K562 (cell line): ENCODE results near the gene NYAP1. TPM values are rescaled to one million over a fixed set of nuclear protein-coding genes. Genes with fewer than 3 reads are reported as not detected.

Source experiments
- ADNP ChIP-seq: fragments of 200-800 bp; sonication (Bioruptor generic); IDR thresholded peaks from 2 replicates; pipeline ENCODE4 v1.6.1; 2016; ENCODE audit warnings: missing genetic modification characterization, missing compliant biosample characterization
- CC2D1A ChIP-seq: fragments of 450-650 bp; IDR thresholded peaks from 2 replicates; pipeline ENCODE4 v1.6.1; 2017; ENCODE audit warnings: mild to moderate bottlenecking
- KHSRP ChIP-seq: fragments of 450-650 bp; IDR thresholded peaks from 2 replicates; pipeline ENCODE4 v1.6.1; 2017
- KLF16 ChIP-seq: IDR thresholded peaks from 2 replicates; pipeline ENCODE4 v1.6.1; 2016; ENCODE audit warnings: antibody characterized with exemption
- MTA3 ChIP-seq: fragments of 450-650 bp; formaldehyde crosslinking; IDR thresholded peaks from 2 replicates; pipeline ENCODE4 v1.6.1; 2017; ENCODE audit warnings: mild to moderate bottlenecking, borderline replicate concordance
- NFIC ChIP-seq: fragments of 450-650 bp; IDR thresholded peaks from 2 replicates; pipeline ENCODE4 v1.6.1; 2017; ENCODE audit warnings: mild to moderate bottlenecking, inconsistent platforms
- NFXL1 ChIP-seq: fragments of 450-650 bp; formaldehyde crosslinking; IDR thresholded peaks from 2 replicates; pipeline ENCODE4 v1.4.0; 2021; ENCODE audit warnings: mild to moderate bottlenecking
- RNF2 ChIP-seq: sonication (generic); IDR thresholded peaks from 2 replicates; pipeline ENCODE4 v1.6.1; 2016
- TAF1 ChIP-seq: IDR thresholded peaks from 2 replicates; pipeline ENCODE4 v1.6.1; 2011; ENCODE audit warnings: mild to moderate bottlenecking, low read length, moderate library complexity; ENCODE audit not compliant: insufficient read depth, control insufficient read depth, severe bottlenecking; ENCODE audit errors: extremely low read depth
- ZBTB17 ChIP-seq: fragments of 450-650 bp; formaldehyde crosslinking; IDR thresholded peaks from 2 replicates; pipeline ENCODE4 v1.4.0; 2020; ENCODE audit warnings: mild to moderate bottlenecking
- ZBTB8A ChIP-seq: fragments of 450-650 bp; IDR thresholded peaks from 2 replicates; pipeline ENCODE4 v1.6.1; 2018; ENCODE audit warnings: mild to moderate bottlenecking, moderate library complexity; ENCODE audit not compliant: partially characterized antibody
- ZNF3 ChIP-seq: fragments of 250-450 bp; sonication (Bioruptor Pico); IDR thresholded peaks from 2 replicates; pipeline ENCODE4 v1.5.0; 2021; ENCODE audit warnings: mild to moderate bottlenecking, moderate library complexity
- ZNF354B ChIP-seq: fragments of 250-450 bp; sonication (Bioruptor Pico); IDR thresholded peaks from 2 replicates; pipeline ENCODE4 v1.4.0; 2020
- ZNF655 ChIP-seq: fragments of 250-450 bp; sonication (Bioruptor Pico); IDR thresholded peaks from 2 replicates; pipeline ENCODE4 v1.5.0; 2021
- ZNF77 ChIP-seq: fragments of 250-450 bp; sonication (Bioruptor Pico); IDR thresholded peaks from 2 replicates; pipeline ENCODE4 v1.5.0; 2020
- ZSCAN32 ChIP-seq: fragments of 450-650 bp; formaldehyde crosslinking; IDR thresholded peaks from 2 replicates; pipeline ENCODE4 v1.4.0; 2020; ENCODE audit warnings: mild to moderate bottlenecking, moderate library complexity
- polyA plus RNA-seq, 8 experiments: library from polyadenylated mRNA; depleted of rRNA in 4 of 8; stranded (reverse) in 5 of 8; unstranded in 3 of 8; fragments of >200 nt; fragmentation: Nextera tagmentation in 2 of 8; fragmentation: Illumina TruSeq in 1 of 8; extraction: Ambion mirVana in 2 of 8; extraction: Trizol in 1 of 8; gene quantifications; 2 replicates each; pipeline versions ENCODE4 v1.2.1 to v1.2.3, GENCODE V29; 2011 to 2014; ENCODE audit warnings: inconsistent platforms in 1 of 8, missing spikeins in 1 of 8
- total RNA-seq, 7 experiments: library from RNA; depleted of rRNA in 6 of 7; stranded (reverse); fragments of >200 nt in 6 of 7; fragmentation: Illumina TruSeq in 2 of 7; extraction: Trizol in 2 of 7; gene quantifications; 2 replicates each; pipeline versions ENCODE4 v1.2.1 to v1.2.3, GENCODE V29; 2011 to 2021; ENCODE audit warnings: low replicate concordance in 1 of 7
- TF ChIP-seq, protein P1 (sequence below), 2 experiments: fragments of 450-650 bp; IDR thresholded peaks; 2 replicates each; pipeline ENCODE4 v1.6.1; 2016; ENCODE audit warnings: mild to moderate bottlenecking in 2 of 2, borderline replicate concordance in 1 of 2, low read depth in 1 of 2, moderate library complexity in 1 of 2
- TF ChIP-seq, protein P2 (sequence below): fragments of 450-650 bp; IDR thresholded peaks from 2 replicates; pipeline ENCODE4 v1.6.1; 2016; ENCODE audit warnings: borderline replicate concordance

The NYAP1 gene
- total and polyA plus RNA-seq, 9 of the 15 experiments (the other 6 are each of a cell fraction or from before 2014, with no cell fraction given) = 0.11 to 0.88 (median 0.22) TPM; not detected in 2

GRCh38 chr7:100478958-100479660, 4.6 kb upstream of the NYAP1 start, which contains the start of gene TSC22D4 (continued):
- TF ChIP-seq ZNF655 (CRISPR knock-in tag) (no peak), ADNP (no peak), MTA3 (peak; percentile 91), ZNF3 (no peak), ZBTB8A (no peak), ZSCAN32 (CRISPR knock-in tag) (0 out of 2 replicates have a peak, but pooled peaks have one; percentile 39), TAF1 (peak; percentile 83), NFXL1 (no peak), KHSRP (no peak), CC2D1A (peak; percentile 64; the same call in 1 of the 2 replicates), RNF2 (no peak; the same call in 1 of the 2 replicates), KLF16 (no peak), NFIC (peak; percentile 100), ZNF354B (CRISPR knock-in tag) (no peak), ZBTB17 (CRISPR knock-in tag) (no peak), ZNF77 (CRISPR knock-in tag) (no peak)
- TF ChIP-seq, protein P1, sequence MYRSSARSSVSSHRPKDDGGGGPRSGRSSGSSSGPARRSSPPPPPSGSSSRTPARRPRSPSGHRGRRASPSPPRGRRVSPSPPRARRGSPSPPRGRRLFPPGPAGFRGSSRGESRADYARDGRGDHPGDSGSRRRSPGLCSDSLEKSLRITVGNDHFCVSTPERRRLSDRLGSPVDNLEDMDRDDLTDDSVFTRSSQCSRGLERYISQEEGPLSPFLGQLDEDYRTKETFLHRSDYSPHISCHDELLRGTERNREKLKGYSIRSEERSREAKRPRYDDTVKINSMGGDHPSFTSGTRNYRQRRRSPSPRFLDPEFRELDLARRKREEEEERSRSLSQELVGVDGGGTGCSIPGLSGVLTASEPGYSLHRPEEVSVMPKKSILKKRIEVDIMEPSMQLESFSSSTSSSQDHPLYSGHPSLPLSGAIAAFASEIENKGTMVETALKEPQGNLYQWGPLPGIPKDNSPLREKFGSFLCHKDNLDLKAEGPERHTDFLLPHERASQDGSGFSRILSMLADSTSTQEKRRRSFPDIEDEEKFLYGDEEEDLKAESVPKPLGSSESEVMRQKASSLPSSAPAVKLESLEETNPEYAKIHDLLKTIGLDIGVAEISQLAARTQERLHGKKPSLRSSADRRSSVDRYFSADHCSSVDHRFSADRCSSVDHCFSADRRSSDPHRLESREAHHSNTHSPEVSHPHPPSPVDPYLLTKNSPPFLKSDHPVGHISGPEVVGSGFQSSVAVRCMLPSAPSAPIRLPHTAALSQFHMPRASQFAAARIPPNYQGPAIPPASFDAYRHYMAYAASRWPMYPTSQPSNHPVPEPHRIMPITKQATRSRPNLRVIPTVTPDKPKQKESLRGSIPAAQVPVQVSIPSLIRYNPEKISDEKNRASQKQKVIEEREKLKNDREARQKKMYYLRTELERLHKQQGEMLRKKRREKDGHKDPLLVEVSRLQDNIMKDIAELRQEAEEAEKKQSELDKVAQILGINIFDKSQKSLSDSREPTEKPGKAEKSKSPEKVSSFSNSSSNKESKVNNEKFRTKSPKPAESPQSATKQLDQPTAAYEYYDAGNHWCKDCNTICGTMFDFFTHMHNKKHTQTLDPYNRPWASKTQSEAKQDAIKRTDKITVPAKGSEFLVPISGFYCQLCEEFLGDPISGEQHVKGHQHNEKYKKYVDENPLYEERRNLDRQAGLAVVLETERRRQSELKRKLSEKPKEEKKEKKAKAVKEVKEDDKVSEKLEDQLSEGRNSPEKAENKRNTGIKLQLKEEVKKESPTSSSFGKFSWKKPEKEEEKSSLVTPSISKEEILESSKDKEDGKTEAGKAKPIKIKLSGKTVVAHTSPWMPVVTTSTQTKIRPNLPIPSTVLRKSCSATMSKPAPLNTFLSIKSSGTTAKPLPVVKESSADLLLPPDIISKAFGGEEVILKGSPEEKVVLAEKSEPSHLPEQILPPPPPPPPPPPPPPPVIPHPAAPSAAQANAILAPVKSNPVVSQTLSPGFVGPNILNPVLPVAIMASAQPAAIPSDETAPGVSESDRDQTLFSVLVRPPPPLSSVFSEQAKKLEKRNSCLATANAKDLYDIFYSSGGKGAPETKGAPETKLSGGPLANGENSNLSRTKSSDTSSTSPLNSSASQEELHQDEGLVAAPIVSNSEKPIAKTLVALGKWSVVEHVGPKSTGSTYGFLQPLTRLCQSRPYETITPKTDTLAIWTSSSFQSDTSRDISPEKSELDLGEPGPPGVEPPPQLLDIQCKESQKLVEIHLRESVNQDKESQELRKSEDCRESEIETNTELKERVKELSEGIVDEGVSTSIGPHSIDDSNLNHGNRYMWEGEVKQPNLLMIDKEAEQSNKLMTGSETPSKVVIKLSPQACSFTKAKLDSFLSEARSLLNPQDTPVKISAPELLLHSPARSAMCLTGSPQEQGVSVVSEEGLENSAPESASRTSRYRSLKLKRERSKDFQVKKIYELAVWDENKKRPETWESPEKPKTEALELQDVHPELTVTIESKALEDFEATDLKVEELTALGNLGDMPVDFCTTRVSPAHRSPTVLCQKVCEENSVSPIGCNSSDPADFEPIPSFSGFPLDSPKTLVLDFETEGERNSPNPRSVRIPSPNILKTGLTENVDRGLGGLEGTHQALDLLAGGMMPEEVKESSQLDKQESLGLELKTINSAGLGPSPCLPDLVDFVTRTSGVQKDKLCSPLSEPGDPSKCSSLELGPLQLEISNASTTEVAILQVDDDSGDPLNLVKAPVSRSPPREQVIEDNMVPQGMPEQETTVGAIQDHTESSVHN (IDR thresholded peaks at IDR 0.05; ENCODE audit: borderline replicate concordance in 1 of 2, low read depth in 1 of 2) = peak in 1 of 2 experiments; percentile 63; a peak in 1 of 4 replicates
- TF ChIP-seq, protein P2, sequence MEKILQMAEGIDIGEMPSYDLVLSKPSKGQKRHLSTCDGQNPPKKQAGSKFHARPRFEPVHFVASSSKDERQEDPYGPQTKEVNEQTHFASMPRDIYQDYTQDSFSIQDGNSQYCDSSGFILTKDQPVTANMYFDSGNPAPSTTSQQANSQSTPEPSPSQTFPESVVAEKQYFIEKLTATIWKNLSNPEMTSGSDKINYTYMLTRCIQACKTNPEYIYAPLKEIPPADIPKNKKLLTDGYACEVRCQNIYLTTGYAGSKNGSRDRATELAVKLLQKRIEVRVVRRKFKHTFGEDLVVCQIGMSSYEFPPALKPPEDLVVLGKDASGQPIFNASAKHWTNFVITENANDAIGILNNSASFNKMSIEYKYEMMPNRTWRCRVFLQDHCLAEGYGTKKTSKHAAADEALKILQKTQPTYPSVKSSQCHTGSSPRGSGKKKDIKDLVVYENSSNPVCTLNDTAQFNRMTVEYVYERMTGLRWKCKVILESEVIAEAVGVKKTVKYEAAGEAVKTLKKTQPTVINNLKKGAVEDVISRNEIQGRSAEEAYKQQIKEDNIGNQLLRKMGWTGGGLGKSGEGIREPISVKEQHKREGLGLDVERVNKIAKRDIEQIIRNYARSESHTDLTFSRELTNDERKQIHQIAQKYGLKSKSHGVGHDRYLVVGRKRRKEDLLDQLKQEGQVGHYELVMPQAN = peak; percentile 90
